ENCODE results near the gene TRHDE.
"Not testable (repeated sequence)": the region's sequence is repeated elsewhere in the genome, so short reads cannot be mapped to it uniquely, and the experiment has no call there.

TRHDE gene

GRCh38 chr12:72660174-72660573, 388.0 kb downstream of the TRHDE start:
- not testable (repeated sequence) for H3K36me3 ChIP-seq (ENCODE audit: control insufficient read depth, insufficient read depth, low read length); H3K9ac ChIP-seq (ENCODE audit: low read depth, low read length); H3K27me3 ChIP-seq (ENCODE audit: control insufficient read depth, insufficient read depth, low read length); H3K4me3 ChIP-seq (ENCODE audit: low read depth, low read length); H3K9me3 ChIP-seq (ENCODE audit: control insufficient read depth, insufficient read depth, low read length); H3K4me1 ChIP-seq (ENCODE audit: control insufficient read depth, insufficient read depth, low read length)

- H3K4me3 ChIP-seq (ENCODE audit: low read depth, low read length): no peak overlapping the region
- H3K36me3 ChIP-seq (ENCODE audit: control insufficient read depth, insufficient read depth, low read length): no peaks in the 10 kb centered on the region
- H3K4me1 ChIP-seq (ENCODE audit: control insufficient read depth, insufficient read depth, low read length): no peaks in the 10 kb centered on the region
- H3K27me3 ChIP-seq (ENCODE audit: control insufficient read depth, insufficient read depth, low read length): no peaks in the 10 kb centered on the region
- H3K9me3 ChIP-seq (ENCODE audit: control insufficient read depth, insufficient read depth, low read length): no peaks in the 10 kb centered on the region
- no peak overlapping the region for H3K9ac ChIP-seq (ENCODE audit: low read depth, low read length)
These were observed 401.7 kb downstream of the TRHDE start for GRCh38 chr12:72673853-72674252.

DNA sequence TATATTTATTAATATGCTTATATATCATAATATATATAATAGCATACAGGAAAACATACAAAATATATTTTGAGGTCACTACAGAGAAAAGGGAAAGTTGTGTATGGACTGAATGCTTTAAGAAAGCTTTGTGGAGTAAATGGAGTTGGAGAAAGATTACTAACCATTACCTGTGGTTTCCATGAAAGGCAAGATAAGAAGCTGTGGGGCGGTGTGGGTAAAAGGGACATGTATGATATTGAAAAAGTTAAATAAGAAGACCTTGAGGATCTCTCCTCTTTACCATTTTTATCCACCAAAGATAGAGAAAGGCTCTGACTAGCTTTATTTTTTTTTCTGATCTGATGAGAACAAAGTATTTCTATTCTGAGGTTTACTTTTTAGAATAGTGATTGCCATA, 404.4 kb downstream of the TRHDE start:
- Histone ChIP-seq H3K9ac (ENCODE audit: low read depth, low read length) (no peak overlapping the region), H3K27me3 (ENCODE audit: control insufficient read depth, insufficient read depth, low read length) (no peaks in the 10 kb centered on the region), H3K4me3 (ENCODE audit: low read depth, low read length) (no peak overlapping the region), H3K36me3 (ENCODE audit: control insufficient read depth, insufficient read depth, low read length) (no peaks in the 10 kb centered on the region), H3K9me3 (ENCODE audit: control insufficient read depth, insufficient read depth, low read length) (no peaks in the 10 kb centered on the region), H3K4me1 (ENCODE audit: control insufficient read depth, insufficient read depth, low read length) (no peaks in the 10 kb centered on the region)

DNA sequence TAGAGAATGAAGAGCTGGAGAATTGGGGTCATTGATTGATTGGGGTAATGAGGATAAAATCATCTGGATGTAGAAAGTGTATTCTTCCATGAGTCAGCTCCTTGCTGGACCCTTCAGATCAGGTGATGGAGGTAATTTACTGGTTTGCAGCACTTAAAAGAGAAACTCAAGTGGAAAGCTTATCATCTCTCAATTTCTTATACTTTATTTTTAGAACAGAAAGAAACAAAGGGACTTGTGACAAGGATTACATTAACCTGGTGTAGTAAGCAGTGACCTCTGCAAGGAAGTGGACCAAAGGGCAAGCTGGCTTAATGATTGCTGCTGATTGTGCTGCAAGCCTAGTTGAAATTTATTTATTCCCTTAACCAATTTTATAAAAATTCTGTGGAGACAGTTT, 405.0 kb downstream of the TRHDE start:
- H3K27me3 ChIP-seq (ENCODE audit: control insufficient read depth, insufficient read depth, low read length): no peaks in the 10 kb centered on the region
- no peaks in the 10 kb centered on the region for H3K4me1 ChIP-seq (ENCODE audit: control insufficient read depth, insufficient read depth, low read length)
- no peaks in the 10 kb centered on the region for H3K9me3 ChIP-seq (ENCODE audit: control insufficient read depth, insufficient read depth, low read length)
- H3K9ac ChIP-seq (ENCODE audit: low read depth, low read length): no peak overlapping the region
- no peaks in the 10 kb centered on the region for H3K36me3 ChIP-seq (ENCODE audit: control insufficient read depth, insufficient read depth, low read length)
- no peak overlapping the region for H3K4me3 ChIP-seq (ENCODE audit: low read depth, low read length)

DNA sequence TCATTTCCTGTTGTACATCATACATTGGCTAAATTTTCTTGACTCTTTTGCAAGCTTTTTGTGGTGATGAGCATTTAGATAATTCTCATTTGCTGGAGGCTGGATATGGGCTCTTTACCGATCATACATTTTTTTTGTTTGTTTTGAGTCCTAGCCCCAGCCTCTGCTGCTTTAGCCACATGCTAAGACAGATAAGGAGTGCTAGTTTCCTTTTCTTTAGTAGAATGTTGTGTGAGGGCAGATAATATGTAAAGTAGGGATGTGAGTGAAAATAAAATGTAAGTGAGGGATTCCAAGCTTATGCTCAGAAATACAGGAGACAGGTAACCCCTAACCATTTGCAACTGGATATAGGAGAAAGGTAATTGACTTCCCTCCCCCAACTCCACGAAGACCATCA, 405.7 kb downstream of the TRHDE start:
- H3K36me3 ChIP-seq (ENCODE audit: control insufficient read depth, insufficient read depth, low read length): no peaks in the 10 kb centered on the region
- H3K9me3 ChIP-seq (ENCODE audit: control insufficient read depth, insufficient read depth, low read length): no peaks in the 10 kb centered on the region
- H3K27me3 ChIP-seq (ENCODE audit: control insufficient read depth, insufficient read depth, low read length): no peaks in the 10 kb centered on the region
- H3K4me1 ChIP-seq (ENCODE audit: control insufficient read depth, insufficient read depth, low read length): no peaks in the 10 kb centered on the region
- H3K9ac ChIP-seq (ENCODE audit: low read depth, low read length): no peak overlapping the region
- H3K4me3 ChIP-seq (ENCODE audit: low read depth, low read length): no peak overlapping the region

GRCh38 chr12:72679147-72679757, 407.1 kb downstream of the TRHDE start:
- Histone ChIP-seq H3K4me3 (ENCODE audit: low read depth, low read length) (no peak overlapping the region), H3K9me3 (ENCODE audit: control insufficient read depth, insufficient read depth, low read length) (no peaks in the 10 kb centered on the region), H3K27me3 (ENCODE audit: control insufficient read depth, insufficient read depth, low read length) (no peaks in the 10 kb centered on the region), H3K4me1 (ENCODE audit: control insufficient read depth, insufficient read depth, low read length) (no peaks in the 10 kb centered on the region), H3K36me3 (ENCODE audit: control insufficient read depth, insufficient read depth, low read length) (no peaks in the 10 kb centered on the region), H3K9ac (ENCODE audit: low read depth, low read length) (no peak overlapping the region)

DNA sequence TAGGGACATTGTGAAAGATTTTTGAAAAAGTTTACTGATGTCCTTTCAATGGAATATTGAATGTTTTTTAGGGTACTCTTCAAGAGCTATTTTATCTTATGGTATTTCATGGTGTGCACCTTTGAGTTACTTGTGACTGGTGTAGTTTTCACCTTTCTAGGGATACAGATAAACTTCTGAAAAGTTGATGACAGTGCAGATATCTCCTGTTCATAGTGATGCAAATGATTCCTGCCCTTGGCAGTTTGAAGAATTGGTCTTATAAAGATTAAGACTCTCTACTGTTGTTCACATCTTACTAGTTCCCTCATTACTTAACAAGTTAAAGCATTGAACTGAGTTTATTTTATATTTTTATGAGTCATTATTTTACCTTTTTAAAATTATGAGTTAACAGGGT, 408.9 kb downstream of the TRHDE start:
- H3K9ac ChIP-seq (ENCODE audit: low read depth, low read length): no peak overlapping the region
- H3K4me3 ChIP-seq (ENCODE audit: low read depth, low read length): no peak overlapping the region
- H3K4me1 ChIP-seq (ENCODE audit: control insufficient read depth, insufficient read depth, low read length): no peaks in the 10 kb centered on the region
- H3K36me3 ChIP-seq (ENCODE audit: control insufficient read depth, insufficient read depth, low read length): no peaks in the 10 kb centered on the region
- H3K9me3 ChIP-seq (ENCODE audit: control insufficient read depth, insufficient read depth, low read length): no peaks in the 10 kb centered on the region
- no peaks in the 10 kb centered on the region for H3K27me3 ChIP-seq (ENCODE audit: control insufficient read depth, insufficient read depth, low read length)

DNA sequence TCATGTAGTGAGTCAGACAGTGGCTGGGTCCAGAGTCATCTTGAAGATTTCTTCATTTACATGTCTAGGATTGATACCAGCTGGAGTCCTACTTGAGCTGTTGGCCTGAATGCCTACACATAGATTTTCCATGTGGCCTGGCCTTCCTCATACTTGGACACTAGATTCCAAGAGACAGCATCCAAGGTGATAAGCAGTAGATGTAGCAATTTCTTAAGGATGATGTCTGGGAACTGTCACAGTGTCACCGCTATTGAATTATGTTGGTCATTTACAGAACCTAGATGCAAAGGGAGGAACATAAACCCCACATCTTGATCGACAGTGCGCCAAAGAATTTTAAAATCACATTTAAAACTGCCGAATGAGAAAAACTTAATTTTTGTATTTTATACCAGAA, 412.3 kb downstream of the TRHDE start:
- Histone ChIP-seq H3K4me3 (ENCODE audit: low read depth, low read length) (no peak overlapping the region), H3K9ac (ENCODE audit: low read depth, low read length) (no peak overlapping the region), H3K36me3 (ENCODE audit: control insufficient read depth, insufficient read depth, low read length) (no peaks in the 10 kb centered on the region), H3K4me1 (ENCODE audit: control insufficient read depth, insufficient read depth, low read length) (no peaks in the 10 kb centered on the region), H3K9me3 (ENCODE audit: control insufficient read depth, insufficient read depth, low read length) (no peaks in the 10 kb centered on the region), H3K27me3 (ENCODE audit: control insufficient read depth, insufficient read depth, low read length) (no peaks in the 10 kb centered on the region)

GRCh38 chr12:72692338-72692737, 420.2 kb downstream of the TRHDE start:
- H3K27me3 ChIP-seq (ENCODE audit: control insufficient read depth, insufficient read depth, low read length): no peaks in the 10 kb centered on the region

DNA sequence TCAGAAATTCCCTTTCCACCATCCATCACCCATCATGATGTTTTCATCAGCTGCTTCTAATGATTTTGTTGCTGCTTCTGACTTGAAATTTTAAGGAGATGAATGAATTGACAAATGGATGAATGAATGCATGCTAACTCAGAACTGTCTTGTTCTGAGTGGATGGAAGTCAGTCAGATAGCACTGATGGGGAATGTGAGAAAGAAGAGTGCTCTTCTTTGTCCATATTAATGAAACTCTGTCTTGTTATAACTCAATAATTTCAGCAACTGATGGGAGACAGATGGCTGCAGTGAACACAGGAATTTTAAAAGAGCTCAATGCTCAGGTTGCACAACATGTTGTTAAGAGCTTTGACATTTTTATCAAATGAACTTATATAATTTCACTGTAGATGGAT, 422.0 kb downstream of the TRHDE start:
- Histone ChIP-seq H3K27me3 (ENCODE audit: control insufficient read depth, insufficient read depth, low read length) (no peaks in the 10 kb centered on the region), H3K9ac (ENCODE audit: low read depth, low read length) (no peak overlapping the region), H3K4me3 (ENCODE audit: low read depth, low read length) (no peak overlapping the region), H3K4me1 (ENCODE audit: control insufficient read depth, insufficient read depth, low read length) (no peaks in the 10 kb centered on the region), H3K9me3 (ENCODE audit: control insufficient read depth, insufficient read depth, low read length) (no peaks in the 10 kb centered on the region), H3K36me3 (ENCODE audit: control insufficient read depth, insufficient read depth, low read length) (no peaks in the 10 kb centered on the region)

More at GRCh38 chr12:72692338-72692737, 420.2 kb downstream of the TRHDE start:
- no peak overlapping the region for H3K9ac ChIP-seq (ENCODE audit: low read depth, low read length)
- H3K36me3 ChIP-seq (ENCODE audit: control insufficient read depth, insufficient read depth, low read length): no peaks in the 10 kb centered on the region
- no peak overlapping the region for H3K4me3 ChIP-seq (ENCODE audit: low read depth, low read length)
- no peaks in the 10 kb centered on the region for H3K4me1 ChIP-seq (ENCODE audit: control insufficient read depth, insufficient read depth, low read length)
- H3K9me3 ChIP-seq (ENCODE audit: control insufficient read depth, insufficient read depth, low read length): no peaks in the 10 kb centered on the region

GRCh38 chr12:72699362-72699761, 427.2 kb downstream of the TRHDE start:
- H3K9me3 ChIP-seq (ENCODE audit: control insufficient read depth, insufficient read depth, low read length): no peaks in the 10 kb centered on the region
- H3K4me3 ChIP-seq (ENCODE audit: low read depth, low read length): no peak overlapping the region
- no peaks in the 10 kb centered on the region for H3K36me3 ChIP-seq (ENCODE audit: control insufficient read depth, insufficient read depth, low read length)
- no peak overlapping the region for H3K9ac ChIP-seq (ENCODE audit: low read depth, low read length)
- H3K4me1 ChIP-seq (ENCODE audit: control insufficient read depth, insufficient read depth, low read length): no peaks in the 10 kb centered on the region
- no peaks in the 10 kb centered on the region for H3K27me3 ChIP-seq (ENCODE audit: control insufficient read depth, insufficient read depth, low read length)

- H3K4me3 ChIP-seq (ENCODE audit: low read depth, low read length); H3K9me3 ChIP-seq (ENCODE audit: control insufficient read depth, insufficient read depth, low read length); H3K36me3 ChIP-seq (ENCODE audit: control insufficient read depth, insufficient read depth, low read length); H3K9ac ChIP-seq (ENCODE audit: low read depth, low read length); H3K27me3 ChIP-seq (ENCODE audit: control insufficient read depth, insufficient read depth, low read length); H3K4me1 ChIP-seq (ENCODE audit: control insufficient read depth, insufficient read depth, low read length): not testable (repeated sequence)
These were observed 439.9 kb downstream of the TRHDE start for GRCh38 chr12:72712025-72712424.

Measured in iPS-15b (cell line).